Measurements from ENCODE around the gene HES6. TPM values are rescaled to one million over a fixed set of nuclear protein-coding genes. Genes with fewer than 3 reads are reported as not detected.

The HES6 gene
- polyA plus RNA-seq, 4 donors = 4.6 to 10.3 (median 5.2) TPM

DNA sequence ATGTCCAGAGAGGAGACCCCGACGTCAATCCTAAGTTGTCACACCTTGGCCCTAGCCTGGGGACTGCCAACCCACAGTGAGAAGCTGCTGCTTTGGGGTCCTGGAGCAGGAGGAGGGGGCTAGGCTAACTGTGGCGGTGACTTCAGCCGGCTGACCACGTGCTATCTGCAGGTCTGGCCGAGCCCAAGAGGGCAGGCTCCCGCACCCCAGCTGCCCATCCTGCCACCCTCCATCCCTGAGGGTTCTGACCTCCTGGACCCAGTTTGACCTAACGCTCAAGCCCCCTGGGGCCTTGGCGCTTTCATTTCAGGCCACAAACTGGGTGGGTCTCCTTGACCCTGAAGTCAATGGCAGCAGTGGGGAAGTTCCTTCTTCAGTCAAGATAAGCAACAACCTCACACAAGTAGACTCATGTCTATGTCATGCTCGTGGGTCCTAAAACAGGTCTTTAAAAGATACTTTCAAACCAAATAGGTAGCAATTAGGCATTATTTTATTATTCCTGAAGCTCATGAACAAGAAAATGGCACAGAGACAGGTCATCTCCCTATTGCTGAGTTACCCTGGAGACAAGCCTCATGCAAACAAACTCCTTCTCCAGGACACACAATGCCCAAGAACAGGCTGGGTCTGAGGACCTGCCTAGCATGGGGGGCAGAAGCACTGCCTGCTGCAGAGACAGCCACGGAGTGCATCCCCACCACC lies 2.3 kb downstream of the HES6 start:
- DNase-seq (ENCODE audit: low read depth in 4 of 4, low spot score in 3 of 4) = no peak

DNA sequence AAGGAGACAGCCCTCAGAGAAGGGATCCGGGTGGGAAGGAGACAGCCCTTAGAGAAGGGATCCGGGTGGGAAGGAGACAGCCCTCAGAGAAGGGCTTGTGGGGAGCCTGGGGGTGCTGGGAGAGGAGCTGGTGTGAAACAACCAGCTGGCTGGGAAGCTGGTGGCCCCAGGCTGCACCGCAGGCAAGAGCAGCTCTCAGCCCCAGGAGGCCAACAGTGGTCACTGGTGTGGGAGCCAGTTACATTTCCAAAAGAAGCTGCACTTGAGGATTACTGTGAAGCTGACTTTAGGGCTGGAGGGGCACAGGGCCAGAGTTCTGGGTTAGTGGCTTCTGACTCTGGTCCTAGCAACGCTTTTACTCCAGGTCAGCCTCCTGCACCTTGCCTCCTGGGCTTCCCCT lies 3.3 kb downstream of the HES6 start:
- no peak for DNase-seq (ENCODE audit: low read depth in 4 of 4, low spot score in 3 of 4)

DNA sequence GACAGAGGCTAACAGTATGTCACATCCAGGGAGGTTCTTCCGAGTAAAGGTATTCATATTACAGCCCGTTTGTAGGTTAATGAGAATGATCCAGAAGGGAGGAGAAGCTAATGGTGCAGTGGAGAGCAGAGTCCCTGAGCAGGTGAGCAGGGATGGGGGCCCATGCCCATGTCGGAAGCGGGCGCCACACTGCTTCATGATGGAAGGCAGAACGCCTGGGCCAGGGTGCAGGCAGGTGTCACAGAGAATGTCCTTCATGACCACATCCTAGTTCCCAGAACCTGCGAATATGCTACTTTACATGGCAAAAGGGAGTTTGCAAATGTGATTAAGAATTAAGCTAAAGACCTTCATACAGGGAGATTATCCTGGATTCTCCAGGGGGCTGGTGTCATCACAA lies 4.0 kb downstream of the HES6 start:
- DNase-seq (ENCODE audit: low read depth in 4 of 4, low spot score in 3 of 4) = no peak

DNA sequence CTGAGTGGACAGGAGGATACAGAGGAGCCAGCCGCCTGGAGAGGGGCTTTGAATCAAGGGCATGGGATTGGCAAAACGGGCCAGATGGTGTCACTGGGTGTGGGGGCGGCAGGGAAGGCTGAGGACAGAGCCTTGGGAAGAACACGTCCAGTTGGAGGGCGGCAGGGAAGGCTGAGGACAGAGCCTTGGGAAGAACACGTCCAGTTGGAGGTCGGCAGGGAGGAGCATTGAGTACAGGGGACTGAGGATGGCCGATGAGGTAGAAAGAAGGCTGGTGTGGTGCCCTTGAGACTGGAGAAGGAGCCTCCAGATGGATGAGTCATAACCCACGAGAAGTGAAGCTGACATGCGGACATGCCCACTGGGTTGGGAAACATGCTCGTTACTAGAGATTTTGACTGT lies 4.5 kb downstream of the HES6 start:
- DNase-seq (ENCODE audit: low read depth in 4 of 4, low spot score in 3 of 4) = no peak

DNA sequence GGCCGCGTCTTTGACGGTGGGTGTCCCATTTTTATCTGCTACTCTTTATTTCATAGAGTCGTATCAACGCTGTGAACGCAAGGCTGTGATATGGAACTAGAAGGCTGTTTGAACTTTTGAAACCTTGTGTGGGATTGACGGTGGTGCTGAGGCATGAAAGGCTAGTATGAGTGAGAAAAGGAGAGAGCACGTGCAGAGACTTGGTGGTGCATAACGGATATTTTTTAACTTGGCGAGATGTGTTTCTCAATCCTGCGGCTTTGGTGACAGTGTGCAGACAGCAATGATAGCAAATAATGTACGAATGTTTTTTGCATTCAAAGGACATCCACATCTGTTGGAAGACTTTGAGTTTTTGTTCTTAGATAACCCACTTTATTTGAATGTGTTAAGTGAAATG lies 6.2 kb downstream of the HES6 start:
- no peak for DNase-seq (ENCODE audit: low read depth in 4 of 4, low spot score in 3 of 4)

DNA sequence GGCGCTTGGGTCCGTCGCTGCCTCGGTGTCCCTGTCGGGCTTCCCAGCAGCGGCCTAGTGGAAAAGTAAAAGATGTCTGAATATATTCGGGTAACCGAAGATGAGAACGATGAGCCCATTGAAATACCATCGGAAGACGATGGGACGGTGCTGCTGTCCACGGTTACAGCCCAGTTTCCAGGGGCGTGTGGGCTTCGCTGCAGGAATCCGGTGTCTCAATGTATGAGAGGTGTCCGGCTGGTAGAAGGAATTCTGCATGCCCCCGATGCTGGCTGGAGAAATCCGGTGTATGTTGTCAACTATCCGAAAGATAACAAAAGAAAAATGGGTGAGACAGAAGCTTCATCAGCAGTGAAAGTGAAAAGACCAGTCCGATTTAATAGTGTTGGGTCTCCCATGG lies 8.0 kb downstream of the HES6 start:
- DNase-seq (ENCODE audit: low read depth in 4 of 4, low spot score in 3 of 4) = no peak

DNA sequence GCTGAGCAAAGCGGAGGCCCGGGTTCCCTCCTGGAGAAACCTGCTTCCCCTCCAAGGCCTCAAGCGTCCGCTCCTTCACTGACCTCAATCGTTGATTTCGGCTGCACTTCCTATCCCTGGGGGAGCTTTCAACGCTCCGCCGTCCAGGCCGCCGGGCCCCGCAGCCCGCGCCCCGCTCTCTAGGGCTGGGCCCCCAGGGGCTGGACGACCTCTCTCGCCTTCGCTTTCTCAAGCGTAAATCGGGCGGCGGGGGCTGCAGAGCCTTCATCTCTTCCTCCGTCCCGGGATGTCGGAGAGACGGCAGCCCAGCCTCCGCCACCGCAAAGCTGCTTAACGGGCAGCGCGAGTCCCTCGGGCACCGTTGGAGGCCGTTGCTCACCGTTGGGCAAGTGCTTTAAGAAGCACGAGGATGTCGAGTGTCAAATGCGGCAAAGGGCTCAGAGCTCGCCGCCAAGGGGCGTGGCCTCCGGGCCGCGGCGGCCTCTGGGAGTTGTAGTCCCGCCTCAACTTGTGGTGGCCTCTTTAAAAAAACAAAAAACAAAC lies 8.5 kb downstream of the HES6 start:
- no peak for DNase-seq (ENCODE audit: low read depth in 4 of 4, low spot score in 3 of 4)

DNA sequence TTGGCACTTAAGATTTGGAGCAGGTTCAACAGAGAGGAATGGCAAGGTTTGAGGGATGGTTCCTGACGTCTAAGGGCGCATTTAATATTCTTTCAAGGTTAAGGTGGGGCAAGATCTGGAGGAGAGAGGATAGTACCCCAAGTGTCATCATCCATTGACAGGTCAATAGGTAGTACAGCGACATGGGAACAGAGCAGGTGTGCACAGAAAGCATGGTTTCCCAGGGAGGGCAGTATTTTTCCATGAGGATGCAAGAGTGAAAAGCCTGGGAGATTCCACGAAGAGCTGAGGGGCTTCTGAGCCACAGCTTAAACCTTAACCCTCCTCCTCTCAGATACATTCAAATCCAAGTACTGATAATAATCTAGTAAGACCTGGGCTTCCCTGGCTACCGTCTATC lies 9.1 kb downstream of the HES6 start:
- no peak for DNase-seq (ENCODE audit: low read depth in 4 of 4, low spot score in 3 of 4)

DNA sequence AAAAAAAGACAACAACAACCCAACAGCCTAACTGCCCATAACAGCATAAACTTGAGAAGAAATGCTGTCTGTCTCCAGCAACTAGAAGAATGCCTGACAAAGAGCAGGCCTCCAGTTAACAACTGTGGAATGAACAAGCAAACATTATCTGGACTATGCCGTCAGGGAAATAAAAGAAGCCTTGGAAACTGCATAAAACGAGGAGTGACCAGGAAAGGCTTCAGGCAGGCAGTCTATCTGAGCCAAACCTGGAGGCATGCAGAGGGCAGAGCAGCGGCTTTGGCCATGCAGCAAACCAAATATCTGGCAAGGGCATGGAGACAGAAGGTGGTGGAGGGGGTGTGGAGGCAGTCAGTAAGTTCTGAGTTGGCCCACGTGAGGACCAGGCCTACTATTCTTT lies 11.1 kb downstream of the HES6 start:
- DNase-seq (ENCODE audit: low read depth in 4 of 4, low spot score in 3 of 4) = no peak

DNA sequence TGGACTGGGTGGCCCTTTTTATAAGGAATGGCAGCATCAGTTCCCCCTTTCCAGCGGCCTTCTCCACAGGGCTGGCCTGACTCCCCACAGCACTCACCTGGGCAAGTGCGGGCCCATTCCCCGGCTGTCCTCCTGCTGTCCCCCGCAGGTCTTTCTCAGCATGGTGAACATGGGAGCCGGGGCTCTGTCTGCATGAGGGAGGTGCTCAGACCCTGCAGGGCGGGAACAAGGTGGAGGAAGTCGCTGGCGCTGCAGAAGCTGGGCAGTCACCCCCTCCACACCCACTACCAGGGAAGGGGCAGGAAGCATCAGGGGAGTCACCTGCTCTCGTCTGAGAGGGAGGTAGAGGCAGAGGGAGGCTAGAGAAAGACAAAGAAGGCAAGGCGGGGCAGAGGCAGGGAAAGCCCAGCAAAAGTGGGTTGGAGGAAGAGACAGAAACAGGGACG lies 12.2 kb downstream of the HES6 start:
- no peak for DNase-seq (ENCODE audit: low read depth in 4 of 4, low spot score in 3 of 4)

DNA sequence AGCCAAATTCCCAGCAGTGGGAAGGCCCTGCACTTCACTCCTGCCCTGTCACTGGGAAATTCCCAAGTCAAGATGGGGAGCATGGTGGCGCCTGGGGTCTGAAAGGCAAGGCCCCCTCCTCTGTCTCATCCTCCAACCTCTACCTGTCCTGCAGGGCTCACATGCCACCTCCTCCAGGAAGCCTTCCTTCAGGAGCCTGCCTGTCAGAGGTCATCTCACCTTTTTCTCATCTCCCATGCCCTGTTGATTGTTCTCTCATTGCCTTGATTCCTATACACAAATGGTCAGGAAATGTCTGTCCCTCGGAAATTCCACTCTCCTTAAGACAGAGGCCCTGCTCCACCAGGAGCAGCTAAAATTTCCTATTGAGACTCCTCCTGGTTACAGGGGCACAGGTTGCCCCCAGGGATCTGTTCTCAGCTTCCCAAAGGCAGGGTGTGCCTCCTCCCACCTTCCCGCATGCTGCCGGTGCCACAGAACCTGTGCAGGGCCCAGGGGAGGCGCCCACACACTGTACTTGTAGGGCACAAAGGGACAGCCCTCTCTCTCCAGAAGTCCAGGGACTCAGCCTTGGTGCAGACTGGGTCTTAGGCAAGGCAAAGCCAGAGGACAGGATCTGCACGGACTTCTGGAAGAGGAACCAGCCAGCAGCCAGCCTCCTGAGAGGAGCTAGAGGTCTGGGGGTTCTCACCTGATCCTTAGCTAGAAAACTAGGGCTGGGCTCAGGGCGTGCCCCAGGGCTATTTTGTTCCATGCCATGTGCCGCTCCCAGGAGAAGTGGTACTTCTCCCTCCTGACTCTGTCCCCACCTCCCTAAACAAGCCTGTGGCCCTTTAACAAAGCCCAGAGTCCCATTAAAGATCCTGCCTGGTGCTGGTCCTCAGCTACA lies 12.9 kb downstream of the HES6 start:
- DNase-seq (ENCODE audit: low read depth in 4 of 4, low spot score in 3 of 4) = no peak

DNA sequence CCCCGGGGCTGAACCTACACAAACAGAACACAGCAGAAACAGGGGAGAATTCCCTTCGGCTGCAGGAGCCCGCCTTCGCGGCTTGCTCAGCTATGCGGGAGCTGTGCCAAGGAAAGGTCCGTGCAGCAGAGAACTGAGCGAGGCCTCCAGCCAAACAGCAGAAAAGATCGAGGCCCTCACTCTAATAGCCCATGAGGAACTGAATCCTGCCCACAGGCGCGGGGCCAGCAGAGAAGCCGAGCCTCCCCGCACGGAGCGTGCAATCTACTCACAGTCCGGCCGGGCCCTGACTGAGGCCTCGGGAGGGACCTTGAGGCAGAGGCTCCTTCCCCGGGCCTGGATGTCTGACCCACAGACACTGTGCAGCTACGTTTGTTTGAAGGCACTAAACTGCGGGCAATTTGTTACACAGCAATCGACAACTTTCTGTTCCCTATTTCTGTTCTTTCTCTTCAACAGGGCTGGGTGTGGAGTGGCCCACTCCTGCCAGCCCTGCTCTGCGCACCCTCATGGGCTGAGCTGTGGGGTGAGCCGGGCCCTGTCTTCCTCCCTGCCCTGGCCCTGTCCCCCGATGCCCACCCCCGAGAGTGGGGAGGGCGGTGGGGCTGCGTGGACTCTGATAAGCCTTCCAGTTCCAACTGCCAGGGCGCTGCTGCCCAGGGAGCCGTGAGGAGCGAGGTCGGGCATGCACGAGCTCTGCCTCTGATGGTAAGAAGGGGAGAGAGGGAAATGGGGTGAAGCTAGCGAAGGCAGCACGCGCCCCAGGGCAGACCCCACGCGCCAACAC lies 13.7 kb downstream of the HES6 start:
- no peak for DNase-seq (ENCODE audit: low read depth in 4 of 4, low spot score in 3 of 4)

DNA sequence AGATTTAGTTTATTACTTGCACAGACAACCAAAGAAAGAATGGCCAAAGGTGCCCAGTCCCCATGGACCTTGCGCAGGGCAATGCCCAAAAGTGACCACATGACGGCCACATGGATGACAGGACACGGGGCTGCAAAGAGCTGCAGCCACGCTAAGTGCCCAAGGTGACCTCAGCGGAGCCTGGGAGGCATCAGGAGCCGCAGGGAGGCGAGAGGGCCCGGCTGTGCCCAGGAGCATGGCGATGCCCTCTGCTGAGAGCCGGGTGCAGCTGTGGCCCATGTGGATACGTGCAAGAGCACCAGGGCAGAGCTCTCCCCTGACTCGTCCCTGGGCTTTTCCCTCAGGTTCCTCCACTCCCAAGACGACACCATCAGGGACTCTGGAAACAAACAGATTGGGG lies 14.7 kb downstream of the HES6 start:
- no peak for DNase-seq (ENCODE audit: low read depth in 4 of 4, low spot score in 3 of 4)

DNA sequence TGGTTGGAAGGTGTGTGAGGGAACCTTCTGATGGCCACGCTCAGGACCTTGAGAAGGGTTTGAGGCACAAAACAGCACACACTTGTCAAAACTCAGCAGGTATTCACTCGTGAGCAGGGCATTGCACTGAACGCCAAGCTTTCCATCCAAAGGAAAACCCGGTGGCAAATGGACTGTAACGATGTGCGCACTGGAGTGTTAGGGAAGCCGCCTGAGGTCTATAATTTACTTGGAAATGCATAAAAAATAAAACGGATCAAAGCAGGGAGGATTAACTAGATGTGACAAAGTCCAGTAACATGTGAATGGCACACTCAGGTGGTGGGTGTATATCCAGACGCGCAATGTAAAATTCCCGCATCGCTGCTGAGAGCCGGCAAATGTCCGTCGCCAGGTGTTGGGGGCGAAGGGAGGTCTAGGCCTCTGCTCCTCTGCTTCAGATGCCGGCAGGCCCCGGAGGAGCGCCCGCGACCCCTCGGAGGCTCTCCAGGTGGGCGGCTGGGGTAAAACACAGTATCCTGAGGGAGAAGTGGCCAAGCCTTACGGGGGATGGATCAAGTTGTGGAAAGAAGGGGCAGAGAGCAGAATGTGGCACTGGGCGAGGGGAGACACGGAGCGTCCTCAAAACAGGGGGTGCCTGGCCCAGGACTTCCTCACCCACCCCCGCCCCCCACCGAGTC lies 15.3 kb downstream of the HES6 start:
- no peak for DNase-seq (ENCODE audit: low read depth in 4 of 4, low spot score in 3 of 4)

DNA sequence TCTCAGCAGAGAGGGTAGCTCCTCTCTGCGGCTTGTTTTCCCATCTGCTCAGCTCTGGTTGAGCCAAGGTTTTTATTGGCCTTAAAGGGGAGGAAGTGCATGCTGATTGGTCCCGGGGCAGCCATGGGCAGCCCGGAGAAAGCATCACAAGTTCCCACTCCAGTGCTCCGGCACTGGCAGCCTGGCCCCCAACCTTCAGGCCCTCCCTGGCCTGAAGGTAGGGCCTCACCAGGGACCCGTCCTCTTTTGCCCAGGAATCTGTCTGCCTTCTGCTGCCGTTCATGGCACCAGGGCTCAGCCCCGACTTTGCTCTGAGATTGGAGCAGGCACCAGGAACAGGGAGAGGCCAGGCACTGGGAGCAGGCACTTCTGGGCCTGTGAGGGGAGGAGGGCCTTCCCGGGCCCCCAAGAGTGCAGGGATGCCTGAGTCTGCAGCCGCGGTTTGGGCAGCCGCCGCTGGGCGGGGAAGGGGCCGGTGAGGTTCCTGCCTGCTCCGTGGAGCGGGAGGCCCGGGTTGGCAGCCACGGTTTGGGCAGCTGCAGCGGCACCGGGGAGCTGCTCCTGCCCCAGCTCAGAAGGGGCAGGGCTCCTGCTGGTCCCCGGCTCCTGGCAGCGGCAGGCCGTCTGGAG lies 18.8 kb downstream of the HES6 start:
- no peak for DNase-seq (ENCODE audit: low read depth in 4 of 4, low spot score in 3 of 4)

DNA sequence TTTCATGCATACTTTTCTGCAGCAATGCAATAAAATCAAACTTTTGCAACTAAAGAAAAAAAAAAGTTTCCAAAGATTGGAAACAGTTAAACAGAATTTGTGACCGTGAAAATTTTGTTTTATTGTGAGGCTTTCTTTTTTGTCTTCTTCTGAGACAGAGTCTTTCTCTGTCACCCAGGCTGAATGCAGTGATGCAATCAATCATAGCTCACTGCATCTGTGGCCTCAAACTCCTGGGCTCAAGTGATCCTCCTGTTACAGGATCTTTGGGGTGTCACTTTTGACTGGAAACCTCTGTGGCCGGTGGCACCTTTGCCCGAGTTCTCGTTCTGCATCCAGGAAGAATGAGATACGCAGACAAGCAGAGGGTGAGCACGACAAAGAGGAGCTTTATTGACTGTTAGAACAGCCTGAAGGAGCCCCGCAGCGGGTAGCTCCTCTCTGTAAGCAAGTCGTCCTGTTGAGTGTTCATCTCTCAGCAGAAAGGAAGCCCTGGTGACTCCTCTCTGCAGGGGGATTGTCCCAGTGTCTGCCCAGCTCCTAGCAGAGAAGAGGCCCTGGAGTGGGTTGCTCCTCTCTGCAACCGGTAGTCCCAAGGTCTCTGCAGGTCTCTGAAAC lies 19.5 kb downstream of the HES6 start:
- DNase-seq (ENCODE audit: low read depth in 4 of 4, low spot score in 3 of 4) = no peak

DNA sequence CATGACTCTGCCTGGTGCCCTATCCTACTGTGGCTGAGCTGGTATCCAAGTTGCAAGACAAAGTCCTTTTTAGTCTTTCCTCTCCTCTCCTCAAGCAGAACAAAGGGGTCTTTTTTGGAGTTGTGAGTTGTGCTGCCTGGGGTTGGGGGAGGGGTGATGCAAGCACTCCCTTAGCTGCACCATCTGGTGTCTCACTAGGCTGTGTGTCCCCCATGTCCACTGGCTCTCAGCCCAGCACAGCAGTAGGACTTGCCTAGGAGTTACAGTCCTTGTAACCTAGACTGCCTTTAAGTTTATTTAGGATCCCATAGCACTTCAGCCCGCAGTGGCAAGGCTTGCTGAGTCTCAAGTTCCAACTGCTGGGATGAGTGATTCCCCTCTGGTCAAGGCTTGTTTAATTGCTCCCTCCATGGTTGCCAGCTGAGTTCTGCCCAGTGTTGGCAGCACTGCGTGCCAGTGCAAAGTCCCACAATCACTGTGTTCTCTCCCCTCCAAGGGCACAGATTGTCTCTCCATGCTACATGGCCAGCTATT lies 23.1 kb downstream of the HES6 start:
- no peak for DNase-seq (ENCODE audit: low read depth in 4 of 4, low spot score in 3 of 4)

DNA sequence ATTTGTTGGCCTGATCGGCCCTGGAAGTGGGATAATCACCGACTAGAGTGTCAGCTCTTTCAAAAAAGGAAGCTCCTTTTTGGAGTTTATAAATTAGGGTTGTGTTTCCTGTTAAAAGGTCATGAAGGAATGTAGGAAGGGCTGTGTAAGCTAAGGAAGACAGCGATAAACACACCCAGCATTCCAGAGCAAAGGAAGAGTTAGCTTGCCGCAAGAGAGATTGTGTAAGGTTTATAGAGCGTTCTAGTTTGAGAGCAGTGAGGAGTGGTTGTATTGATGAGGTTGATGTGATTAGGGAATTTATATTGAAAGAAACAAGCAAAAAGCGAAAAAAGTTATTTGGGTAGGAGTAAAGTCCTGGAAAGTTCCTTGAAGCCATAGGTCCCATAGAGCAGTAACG lies 32.8 kb downstream of the HES6 start:
- DNase-seq (ENCODE audit: low read depth in 4 of 4, low spot score in 3 of 4) = no peak

DNA sequence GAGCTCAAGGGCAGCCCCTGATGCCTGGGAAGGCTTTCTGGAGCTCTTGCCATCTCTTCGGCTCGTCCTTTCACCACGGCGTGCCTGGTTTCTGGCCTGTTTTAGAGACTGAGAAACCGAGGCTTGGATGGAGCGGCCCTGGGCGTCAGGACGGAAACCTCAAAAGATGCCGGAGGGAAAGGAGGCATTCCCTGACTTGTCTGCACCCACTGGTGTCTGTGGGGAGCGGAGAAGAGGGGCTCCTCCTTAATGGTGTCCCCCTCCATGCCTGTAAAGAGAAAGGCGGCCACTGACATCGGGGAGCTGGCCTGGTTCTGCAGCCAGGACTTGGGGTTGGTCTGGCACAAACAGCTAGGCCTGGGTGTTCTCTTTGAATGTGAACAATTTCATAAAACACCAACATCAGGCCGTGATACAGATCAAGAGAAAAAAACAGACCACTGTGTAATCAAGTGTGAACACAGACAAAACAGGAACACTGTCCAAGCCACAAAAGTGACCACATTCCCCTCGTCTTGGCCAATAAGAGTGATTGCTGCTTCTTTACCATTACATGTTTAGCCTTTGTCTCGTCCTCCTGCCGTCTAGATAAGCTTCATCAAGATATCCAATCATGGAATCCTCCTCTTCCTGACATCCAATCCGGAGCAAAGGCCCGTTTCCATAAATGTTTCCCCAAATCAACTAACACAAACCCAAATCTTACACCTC lies 35.7 kb downstream of the HES6 start:
- no peak for DNase-seq (ENCODE audit: low read depth in 4 of 4, low spot score in 3 of 4)
